ENCODE measurements around the gene PLEKHM3.

DNA sequence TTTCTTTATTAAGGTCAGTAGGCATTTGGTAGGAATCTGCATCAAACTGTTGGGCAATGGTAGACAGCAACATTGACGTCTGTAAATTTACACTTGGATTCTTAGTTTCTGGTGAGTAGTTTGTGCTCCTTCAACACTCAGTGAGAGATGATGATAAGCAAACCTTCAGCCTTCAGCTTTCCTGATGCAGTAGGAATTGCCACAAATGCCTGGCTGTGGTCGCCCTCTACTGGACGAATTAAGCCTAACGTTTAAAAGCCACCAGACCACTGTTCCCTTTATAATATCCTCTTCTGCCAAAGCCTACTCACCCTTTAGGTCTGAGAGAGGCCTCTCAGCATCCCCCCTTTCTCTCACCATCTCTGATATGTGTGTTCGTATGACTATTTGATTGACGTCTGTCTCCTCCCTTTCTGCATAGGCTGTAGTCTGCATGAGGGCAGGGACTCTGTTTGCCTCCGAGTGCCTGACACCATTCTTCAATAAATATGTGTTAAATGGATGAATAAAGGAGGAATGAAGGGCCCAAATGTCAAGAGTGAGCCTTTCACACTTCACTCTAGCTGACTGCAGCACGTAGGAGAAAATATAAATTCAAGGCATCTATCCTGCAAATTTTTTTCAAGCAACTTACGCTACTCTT lies 47.0 kb upstream of the PLEKHM3 start:
- TF ChIP-seq, protein P1, sequence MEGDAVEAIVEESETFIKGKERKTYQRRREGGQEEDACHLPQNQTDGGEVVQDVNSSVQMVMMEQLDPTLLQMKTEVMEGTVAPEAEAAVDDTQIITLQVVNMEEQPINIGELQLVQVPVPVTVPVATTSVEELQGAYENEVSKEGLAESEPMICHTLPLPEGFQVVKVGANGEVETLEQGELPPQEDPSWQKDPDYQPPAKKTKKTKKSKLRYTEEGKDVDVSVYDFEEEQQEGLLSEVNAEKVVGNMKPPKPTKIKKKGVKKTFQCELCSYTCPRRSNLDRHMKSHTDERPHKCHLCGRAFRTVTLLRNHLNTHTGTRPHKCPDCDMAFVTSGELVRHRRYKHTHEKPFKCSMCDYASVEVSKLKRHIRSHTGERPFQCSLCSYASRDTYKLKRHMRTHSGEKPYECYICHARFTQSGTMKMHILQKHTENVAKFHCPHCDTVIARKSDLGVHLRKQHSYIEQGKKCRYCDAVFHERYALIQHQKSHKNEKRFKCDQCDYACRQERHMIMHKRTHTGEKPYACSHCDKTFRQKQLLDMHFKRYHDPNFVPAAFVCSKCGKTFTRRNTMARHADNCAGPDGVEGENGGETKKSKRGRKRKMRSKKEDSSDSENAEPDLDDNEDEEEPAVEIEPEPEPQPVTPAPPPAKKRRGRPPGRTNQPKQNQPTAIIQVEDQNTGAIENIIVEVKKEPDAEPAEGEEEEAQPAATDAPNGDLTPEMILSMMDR (optimal IDR thresholded peaks at IDR 0.05 in 1 of 3, IDR thresholded peaks at IDR 0.05 in 1 of 3, conservative IDR thresholded peaks at IDR 0.05 in 1 of 3; ENCODE audit: extremely low read depth in 1 of 3, insufficient read depth in 2 of 3, low read length in 3 of 3): peak; percentile 79 to 85 (median 81)
- TF ChIP-seq EZH2 (IDR thresholded peaks at IDR 0.05; ENCODE audit: low read length): no peak

All from keratinocyte (primary cell).